ENCODE measurements around the gene LHCGR.

Gene LHCGR

DNA sequence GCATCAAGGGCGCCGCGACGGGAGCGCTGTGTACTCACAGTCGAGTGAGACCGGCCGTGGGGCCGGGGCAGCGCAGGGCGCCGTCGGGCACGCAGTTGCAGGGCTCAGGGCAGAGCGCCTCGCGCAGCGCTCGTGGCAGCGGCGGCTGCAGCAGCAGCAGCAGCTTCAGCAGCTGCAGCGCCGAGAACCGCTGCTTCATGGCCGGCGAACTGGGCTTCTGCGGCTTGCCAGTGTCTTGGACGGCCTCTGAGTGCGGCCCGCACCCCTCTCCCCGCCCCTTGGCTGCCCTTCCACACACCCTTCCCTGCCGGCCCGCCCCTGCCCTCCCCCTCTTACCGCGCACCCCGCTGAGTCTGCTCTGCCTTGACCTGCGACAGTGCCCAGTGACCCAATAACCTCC lies at the start of gene LHCGR:
Gene LHCGR, minus strand, starts transcription at position 252 of the 400 bp plus-strand sequence. Its CDS starts 53 bp downstream, at position 199.
- DNase-seq (ENCODE audit: low read depth in 2 of 2): no peak

DNA sequence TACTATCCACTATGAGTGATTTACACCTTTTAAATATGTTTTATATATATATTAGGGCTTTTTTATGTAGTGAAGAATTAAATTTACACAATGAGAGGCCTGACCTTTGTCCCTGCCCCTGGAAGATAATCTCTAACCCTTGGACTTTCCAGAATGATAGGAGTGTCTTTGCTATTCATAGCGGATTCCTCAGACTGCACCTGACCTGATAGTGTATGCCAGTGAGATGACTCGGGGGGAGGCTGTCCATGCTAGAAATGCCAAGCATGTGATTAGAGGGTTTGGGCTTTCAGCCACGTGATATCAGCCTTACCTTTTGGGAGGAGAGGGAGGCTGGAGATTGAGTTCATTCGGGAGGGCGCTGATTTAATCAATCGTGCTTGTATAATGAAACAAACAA lies 44.1 kb upstream of the LHCGR start:
- DNase-seq (ENCODE audit: low read depth in 2 of 2): no peak

DNA sequence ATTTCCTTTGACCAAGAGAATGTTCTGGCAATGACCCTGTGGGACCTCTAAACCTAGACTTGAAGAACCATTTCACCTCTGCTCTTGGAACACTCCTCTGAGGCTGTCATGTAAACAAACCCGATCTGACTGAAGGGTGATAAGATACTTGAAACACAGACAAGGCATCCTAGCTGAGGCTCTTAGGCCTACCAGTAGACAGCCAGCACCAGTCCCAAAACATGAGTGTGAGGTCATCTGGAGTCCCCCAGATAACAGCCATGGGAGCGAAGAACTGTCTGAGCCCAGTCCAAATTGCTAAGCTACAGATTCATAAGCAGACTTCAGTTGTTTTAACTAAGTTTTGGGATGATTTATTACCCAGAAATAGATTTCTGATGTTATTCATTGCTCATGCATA lies 39.5 kb upstream of the LHCGR start:
- DNase-seq (ENCODE audit: low read depth in 2 of 2): no peak

DNA sequence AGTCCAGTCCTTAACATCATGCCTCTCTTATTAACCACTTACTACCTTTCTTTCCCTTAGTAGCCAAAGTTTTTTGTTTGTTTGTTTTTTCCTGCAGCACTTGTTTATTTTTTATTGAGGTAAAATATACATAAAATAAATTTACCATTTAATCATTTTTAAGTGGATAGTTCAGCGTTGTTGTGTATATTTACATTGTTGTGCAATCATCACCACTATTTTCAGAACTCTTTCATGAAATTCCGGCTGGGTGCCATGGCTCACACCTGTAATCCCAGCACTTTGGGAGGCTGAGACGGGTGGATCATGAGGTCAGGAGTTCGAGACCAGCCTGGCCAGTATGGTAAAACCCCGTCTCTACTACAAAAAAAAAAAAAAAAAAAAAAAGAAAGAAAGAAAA lies 38.1 kb upstream of the LHCGR start:
- no peak for DNase-seq (ENCODE audit: low read depth in 2 of 2)

DNA sequence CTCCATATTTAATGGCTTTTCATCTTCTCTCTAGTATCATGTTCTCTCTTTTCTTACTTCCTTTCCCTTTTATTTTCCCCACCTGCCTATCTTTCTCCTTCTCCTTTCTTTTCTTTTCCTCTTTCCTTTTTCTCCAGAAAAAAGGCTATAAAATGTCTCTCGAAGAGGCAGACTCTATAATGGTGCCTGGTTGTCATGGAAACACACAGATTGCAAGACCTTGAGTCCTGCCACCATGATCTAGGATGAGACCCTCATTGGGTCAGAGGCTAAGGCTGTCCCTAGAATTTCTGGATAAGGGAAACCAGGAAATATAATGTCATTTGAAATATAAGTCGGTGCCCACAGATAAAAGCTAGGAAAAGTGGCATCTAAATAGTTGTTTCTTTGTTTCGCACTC lies 36.5 kb upstream of the LHCGR start:
- DNase-seq (ENCODE audit: low read depth in 2 of 2): no peak

DNA sequence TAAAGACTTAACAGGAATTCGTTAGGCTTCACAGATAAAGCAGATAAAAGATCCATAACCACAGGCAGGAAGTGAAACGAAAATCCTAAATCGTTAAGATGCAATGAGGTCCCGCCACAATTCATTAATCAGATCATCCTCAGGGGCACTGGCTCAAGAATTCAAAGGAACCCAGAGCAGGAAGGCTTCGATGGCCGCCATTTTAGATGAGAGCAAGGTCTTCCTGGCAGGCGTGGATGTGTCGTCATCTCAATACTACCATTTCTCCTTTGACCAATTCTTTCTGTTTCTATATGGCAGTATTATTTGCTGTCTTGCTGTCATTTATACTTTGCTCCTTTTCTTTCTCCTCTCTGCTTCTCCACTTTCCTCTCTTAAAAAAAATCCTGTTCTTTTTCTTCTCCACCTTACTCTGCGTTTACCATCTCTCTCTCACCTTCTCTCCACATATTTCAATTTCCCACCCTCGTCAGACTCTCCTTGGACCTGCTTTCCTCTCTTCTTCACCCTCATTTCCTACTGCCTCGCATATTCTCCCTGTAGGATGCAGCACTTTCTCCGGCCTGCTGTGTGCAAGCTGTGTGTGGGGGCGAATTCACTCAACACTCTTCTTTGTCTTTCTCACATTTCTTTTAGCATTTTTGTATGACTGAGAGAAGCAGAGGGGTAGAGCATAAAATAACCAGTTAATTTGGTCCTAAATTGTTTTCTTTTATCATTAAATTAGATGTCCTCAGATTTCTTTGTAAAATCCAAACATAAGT lies 35.1 kb upstream of the LHCGR start:
- DNase-seq (ENCODE audit: low read depth in 2 of 2): no peak

DNA sequence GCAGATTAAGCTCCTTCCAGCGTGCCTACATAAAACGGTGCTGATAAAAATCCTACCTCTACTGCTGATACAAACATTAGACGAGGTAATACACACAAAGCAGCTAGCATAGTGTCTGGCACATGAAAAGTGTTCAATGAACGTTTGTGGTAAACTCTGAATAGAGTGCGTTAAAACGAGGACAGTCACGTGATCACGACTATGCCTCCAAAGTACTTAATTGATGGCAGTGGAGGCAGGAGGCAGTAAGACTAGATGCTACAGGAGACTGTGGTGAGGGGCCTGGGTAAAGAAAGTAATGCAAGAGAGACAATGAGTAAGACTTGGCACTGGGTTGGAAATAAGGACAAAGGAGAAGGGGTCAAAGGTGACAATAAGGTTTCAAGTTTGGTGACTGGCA lies 32.1 kb upstream of the LHCGR start:
- DNase-seq (ENCODE audit: low read depth in 2 of 2): no peak

DNA sequence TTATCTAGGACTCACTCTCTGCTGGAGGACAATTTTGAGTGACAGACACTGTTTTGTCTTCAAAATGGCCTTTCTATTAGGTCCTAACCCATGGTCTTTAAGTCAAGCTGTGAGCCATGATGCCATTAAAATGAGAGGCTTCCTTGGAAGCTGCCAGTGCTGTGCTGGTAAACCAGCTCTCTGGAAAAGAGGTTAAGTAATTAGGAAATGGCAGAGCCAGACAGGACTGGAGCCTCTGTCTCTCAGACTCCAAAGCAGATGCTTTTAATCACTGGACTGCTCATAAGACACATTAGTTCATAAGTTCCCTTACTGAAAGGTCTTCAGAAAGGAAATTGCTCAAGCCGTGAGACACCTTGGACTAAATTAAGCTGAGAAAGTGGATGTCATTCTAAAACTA lies 25.8 kb upstream of the LHCGR start:
- DNase-seq (ENCODE audit: low read depth in 2 of 2): no peak

DNA sequence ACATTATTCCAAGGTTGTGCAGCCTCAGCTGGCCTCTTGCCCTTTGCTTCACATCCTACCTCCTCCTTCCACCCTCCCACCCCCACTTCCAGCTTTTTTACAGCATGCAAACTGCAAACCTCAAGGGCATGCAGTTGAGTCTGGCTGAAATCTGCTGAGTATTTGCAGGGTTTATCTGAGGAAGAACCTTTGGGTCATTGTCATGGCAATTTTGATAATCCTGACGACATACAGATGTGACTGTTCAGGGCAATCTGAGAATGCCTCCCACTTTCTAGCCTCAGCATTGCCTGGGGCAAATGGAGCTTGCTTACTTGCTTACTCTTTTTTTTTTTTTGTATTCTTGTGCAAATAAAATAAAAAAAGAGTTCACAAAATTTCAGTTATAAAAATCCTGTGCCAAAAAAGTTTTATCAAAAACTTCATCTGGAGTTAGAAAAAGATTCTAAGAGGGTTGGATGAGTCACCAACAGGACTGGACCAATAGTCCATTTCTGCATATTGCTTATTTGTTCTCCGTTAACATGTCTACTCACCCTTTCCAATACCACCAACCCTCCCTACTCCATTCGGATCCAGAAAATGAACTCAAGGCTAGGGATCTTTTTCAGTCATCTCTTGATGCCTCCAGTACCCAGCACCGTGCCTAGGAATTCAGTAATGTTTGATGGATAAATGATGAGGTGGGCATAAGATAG lies 23.6 kb upstream of the LHCGR start:
- no peak for DNase-seq (ENCODE audit: low read depth in 2 of 2)

DNA sequence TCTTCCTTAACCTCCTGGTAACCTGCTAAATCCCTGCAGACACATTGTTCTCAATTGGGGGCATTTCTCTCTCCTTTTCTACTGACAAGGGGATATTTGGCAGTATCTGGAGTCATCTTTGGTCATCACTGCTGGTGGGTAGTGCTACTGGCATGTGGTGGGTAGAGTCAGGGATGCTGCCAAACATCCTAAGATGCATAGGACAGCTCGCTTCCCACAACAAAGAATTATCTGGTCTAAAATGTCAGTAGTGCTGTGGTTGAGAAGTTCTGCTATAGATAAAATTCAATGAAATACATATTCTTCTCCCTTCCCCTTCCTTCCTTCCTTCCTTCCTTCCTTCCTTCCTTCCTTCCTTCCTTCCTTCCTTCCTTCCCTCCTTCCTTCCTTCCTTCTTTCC lies 18.7 kb upstream of the LHCGR start:
- no peak for DNase-seq (ENCODE audit: low read depth in 2 of 2)

DNA sequence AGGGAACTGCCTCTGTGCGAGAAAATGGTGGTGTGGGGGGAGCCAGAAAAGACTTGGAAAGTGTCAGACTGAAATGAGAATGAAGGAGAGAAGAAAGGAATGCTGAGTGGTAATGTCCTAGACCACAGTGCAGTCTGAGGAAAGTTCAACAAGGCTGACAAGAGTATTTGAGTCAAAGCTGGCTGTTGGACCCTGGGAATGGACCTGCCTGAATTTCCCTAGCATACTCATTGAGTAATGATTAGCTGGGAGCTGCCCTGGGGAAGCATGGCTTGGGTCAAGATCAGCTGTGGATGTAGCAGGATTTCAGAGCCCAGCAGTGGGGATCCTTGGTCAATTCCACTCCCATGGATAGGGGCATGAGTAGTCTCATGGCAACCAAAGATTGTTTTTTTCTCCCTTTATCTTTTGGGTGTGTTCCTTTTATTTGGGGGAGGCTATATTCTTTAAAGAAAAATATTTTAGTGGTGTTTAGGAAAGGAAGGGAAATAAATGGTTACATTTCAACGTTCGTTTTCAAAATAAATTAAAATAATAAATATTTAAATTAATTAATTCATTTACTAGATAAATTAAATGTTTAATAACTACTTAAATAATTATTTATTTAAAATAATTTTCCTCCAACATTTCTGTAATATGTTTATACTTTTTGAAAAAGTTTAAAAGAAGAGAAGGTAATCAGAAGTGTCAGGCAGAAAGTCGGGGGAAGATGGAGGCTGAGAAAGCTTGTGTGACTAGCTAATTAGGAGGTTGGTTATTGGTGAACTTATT lies 15.9 kb upstream of the LHCGR start:
- no peak for DNase-seq (ENCODE audit: low read depth in 2 of 2)

DNA sequence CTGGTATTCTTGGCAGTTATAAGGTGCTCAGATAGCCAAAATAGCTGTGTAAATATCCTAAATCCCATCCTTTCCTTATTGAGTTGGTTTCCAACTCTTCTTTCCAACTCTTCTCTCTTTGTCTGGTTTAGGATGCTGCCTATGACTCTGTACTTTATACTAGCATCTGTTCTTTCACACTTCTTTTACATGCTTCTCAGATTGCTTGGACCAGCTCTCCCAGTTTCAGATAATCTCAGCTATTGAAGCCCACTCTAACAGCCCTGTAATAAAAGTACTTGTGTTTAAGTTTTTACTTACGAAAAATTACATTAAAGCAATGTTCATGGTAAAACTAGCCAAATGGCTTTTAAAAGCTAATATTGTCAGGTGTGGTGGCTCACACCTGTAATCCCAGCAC lies 14.7 kb upstream of the LHCGR start:
- DNase-seq (ENCODE audit: low read depth in 2 of 2): no peak

DNA sequence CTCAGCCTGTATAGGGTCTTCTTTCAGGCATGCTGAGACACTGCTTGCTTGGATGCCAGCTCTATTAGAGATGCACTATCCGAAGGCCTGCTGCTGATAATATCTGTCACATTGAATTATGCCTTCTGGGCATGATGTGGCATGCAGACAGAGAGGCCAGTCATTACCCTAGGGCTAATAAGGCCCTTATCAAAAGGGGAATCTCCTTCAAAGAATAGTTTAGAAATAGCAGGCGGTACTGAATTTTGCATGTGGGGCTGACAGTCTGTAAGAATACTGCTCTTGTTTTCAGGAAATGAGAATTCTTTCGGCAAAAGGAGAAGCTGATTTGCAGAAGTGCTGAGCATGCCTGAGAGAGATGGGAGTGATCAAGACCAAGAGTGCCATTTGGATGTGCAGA lies 13.1 kb upstream of the LHCGR start:
- no peak for DNase-seq (ENCODE audit: low read depth in 2 of 2)

DNA sequence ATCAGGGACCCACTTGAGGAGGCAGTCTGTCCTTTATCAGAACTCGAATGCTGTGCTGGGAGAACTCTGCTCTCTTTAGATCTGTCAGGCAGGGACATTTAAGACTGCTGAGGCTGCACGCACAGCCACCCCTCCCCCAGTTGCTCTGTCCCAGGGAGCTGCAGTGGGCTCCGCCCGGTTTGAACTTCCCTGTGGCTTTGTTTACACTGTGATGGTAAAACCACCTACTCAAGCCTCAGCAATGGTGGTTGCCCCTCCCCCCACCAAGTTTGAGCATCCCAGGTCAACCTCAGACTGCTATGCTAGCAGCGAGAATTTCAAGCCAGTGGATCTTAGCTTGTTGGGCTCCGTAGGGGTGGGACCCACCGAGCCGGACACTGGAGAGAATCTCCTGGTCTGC lies 11.8 kb upstream of the LHCGR start:
- no peak for DNase-seq (ENCODE audit: low read depth in 2 of 2)

DNA sequence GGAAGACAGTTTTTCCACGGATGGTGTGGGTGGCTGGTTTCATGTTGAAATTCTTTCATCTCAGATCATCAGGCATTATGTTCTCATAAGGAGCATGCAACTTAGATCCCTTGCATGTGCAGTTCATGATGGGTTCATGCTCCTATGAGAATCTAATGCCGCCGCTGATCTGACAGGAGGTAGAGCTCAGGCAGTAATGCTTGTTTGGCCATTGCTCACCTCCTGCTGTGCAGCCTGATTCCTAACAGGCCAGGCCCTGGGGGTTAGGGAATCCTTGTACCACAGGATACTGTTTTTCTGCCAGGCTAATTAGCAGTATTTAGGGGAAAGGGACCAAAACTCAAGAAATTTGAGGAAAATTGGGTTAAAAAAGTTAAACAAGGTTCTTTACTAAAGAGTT lies 5.3 kb upstream of the LHCGR start:
- DNase-seq (ENCODE audit: low read depth in 2 of 2): no peak

DNA sequence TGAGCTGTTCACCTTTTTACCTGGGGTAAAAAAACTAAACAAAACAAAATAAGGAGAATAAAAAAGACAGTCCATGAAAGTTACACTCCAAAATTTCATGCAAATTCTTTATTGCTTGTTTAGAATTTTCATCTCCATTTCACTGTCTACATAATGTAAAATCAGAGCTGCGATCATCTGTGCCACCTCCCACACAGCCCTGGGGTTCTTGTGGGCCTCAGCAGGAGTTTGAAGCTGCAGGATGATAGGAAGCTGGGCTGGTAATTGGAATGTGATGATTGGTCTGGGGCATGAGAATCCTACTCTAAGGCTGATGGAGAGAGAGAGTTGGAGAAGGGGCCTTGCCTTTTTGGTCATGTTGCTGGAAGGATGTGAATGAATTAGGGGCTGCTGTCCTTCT lies 4.2 kb upstream of the LHCGR start:
- no peak for DNase-seq (ENCODE audit: low read depth in 2 of 2)

DNA sequence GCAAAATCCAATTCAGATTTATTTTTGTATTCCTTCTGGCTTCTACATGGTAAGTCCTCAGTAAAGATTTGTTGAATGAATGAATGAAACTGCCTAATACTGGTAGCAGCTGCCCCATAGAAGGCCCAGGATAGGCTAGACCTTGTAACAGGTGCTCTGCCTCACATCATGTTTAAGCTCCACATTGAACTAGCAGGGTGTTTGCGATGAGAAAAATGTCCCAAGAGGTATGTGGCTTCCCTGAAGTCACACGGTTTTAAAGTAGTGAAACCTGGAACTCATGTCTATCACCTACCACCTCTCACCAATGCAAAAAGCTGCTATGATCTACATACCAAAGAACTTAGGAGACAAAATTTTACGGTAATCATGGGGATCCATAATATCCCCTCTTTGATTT lies 765 bp upstream of the LHCGR start:
- DNase-seq (ENCODE audit: low read depth in 2 of 2): no peak

DNA sequence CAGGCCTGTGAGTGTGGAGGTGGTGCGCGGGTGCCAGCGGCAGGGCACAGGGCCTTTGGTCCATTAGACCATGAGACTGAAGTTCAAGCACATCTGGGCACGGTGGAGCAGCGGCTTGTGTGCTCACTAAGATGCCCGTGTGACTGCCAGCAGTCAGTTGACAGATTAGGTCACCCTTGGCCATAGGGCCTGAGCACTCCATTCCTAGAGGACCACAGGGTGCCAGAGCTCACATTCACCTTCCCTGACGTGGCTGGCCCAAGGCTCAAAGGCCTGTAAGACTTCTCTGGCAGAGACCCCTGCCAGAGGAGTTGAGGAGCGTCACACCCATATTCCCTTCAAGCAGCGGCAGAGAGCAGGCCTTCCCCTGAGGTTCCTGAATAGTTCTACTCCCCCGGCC lies 650 bp downstream of the LHCGR start:
- DNase-seq (ENCODE audit: low read depth in 2 of 2): no peak

DNA sequence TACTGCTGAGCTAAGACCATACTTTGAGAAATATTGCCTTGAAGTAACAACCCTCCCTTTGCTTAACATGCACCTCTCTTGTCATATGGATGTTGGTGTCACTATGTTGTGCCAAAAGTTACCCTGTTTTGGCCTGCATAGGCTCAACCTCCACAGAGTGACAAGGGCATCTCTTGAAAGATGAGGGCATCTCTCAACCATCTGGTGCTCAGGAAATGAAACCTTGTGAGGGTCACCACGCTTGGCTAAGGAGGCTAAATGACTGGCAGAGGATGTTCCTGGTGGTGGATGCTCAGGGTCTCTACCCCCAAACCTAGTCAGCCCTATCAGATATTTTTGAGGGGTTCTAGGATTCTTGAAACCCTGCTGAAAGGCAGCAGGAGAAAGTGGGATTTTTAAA lies 2.3 kb downstream of the LHCGR start:
- DNase-seq (ENCODE audit: low read depth in 2 of 2): no peak

DNA sequence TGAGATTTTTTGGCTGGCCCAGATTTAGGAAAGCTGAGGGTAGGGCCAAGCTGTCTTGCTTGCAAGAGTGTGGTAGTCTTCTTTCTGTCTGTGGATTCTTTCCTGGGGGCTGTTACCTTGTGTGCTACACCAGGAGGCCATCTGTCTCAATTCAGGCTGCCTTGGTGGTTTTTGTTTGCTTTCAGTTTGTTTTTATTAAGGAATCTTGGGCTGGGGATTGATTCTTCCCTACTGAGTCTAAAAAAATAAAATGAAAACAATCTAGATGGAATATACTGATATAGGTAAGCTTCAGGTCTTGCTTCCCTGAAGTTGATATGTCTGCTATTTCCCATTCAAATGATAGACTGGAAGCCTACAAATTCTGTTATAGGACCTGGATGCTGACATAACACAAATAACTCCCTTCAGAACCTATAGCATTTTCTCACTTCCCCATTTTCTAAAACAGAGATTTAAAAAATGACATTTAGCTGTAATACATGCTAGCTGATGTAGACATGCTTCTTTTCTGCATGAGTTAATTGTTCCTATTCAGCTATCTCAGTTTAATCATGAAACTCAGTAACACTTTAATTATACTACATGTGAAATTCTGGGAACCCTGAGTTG lies 5.3 kb downstream of the LHCGR start:
- DNase-seq (ENCODE audit: low read depth in 2 of 2): no peak

DNA sequence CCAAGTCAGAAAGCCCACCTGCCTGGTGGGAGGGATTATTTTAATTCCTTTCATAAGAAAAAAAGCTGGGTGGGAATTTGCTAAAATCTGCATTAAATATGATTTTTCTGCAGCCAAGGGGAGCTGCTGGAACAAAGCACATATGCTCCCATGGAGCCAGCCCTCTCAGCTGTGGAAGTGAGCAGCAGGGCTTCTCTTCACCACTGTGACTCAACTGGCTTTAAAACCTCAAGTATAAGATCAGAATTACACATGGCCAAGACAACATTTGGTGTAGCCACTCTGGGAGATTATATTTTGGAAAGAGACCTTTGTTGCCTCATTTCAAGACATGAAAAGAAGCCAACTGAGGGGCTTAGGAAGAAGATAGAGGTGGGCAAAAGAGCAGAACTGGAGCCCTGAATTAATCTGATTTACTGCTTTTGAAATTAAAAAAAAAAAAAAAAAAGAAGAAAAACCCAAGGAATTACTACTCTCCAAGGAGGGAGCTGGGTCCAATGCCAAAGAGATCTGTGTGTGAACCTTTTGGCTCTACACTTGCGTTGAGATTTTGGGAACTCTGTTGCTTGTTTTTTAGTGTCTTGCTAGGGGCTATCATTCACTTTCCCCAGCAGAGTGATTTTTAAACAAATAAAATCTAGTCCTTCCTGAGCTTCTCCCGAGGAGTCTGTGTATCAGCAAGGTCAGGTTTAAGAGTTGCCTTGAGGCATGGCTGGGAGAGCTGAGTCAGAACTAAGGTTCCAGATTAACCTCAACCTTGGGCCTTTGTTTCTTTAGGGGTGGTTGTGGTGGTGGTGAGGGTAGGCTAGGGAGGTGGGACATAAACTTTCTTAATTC lies 6.0 kb downstream of the LHCGR start:
- DNase-seq (ENCODE audit: low read depth in 2 of 2): no peak

DNA sequence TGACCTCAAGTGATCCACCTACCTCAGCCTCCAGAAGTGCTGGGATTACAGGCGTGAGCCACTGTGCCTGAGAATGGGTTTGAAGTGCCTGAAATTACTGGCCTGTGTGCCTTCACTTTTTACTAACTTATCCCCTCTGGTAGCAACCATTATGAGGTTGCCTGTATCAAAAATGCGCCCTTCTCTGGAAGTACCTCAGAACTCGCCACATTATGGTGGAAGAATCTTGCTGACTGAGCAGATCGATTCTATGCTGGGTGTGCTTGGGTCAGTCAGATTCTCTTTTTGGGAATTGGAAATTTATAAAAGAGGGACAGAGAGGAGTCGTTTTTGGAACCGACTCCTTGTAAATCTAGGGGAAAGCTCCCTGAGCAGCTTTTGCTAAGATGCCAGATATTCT lies 8.2 kb downstream of the LHCGR start:
- no peak for DNase-seq (ENCODE audit: low read depth in 2 of 2)

All from fibroblast of skin of left biceps (primary cell).